ENCODE measurements around the gene RUNX2. TPM values are rescaled to one million over a fixed set of nuclear protein-coding genes. Genes with fewer than 3 reads are reported as not detected.

The RUNX2 gene
- total and polyA plus RNA-seq, 2 experiments from 2014 or later = 0.66 to 1.7 TPM

GRCh38 chr6:45571159-45571558 lies 243.0 kb downstream of the RUNX2 start:
- H3K36me3 Mint-ChIP-seq (ENCODE audit: low read depth) = no peaks in the 10 kb centered on the region

More at GRCh38 chr6:45571159-45571558, 243.0 kb downstream of the RUNX2 start:
- no peaks in the 10 kb centered on the region for H3K36me3 ChIP-seq (ENCODE audit: insufficient read depth)
- peaks cover 5% of the 10 kb centered on the region; the same call in 1 of the 2 replicates for H3K9me2 ChIP-seq (ENCODE audit: insufficient read depth)
- Mint-ChIP-seq H3K27ac (no peak overlapping the region), H3K4me1 (peaks cover 8% of the 10 kb centered on the region; the same call in 2 of the 3 replicates), H3K4me3 (no peak overlapping the region), H3K27me3 (ENCODE audit: insufficient read depth, low read depth, poor library complexity) (no peaks in the 10 kb centered on the region), H3K9me3 (no peaks in the 10 kb centered on the region)
- DNase-seq (ENCODE audit: low spot score) = no peak
- H3K27me3 ChIP-seq (ENCODE audit: insufficient read depth) = no peaks in the 10 kb centered on the region
- H3K4me3 ChIP-seq = no peak overlapping the region
- H3F3A ChIP-seq (replicated peaks; ENCODE audit: low read depth) = no peaks in the 10 kb centered on the region
- H3K79me2 ChIP-seq (replicated peaks; ENCODE audit: insufficient read depth) = no peaks in the 10 kb centered on the region
- TF ChIP-seq ZNF114 (CRISPR knock-in tag; IDR thresholded peaks at IDR 0.05) = no peak
- TF ChIP-seq REST (IDR thresholded peaks at IDR 0.05; ENCODE audit: unreplicated experiment) = no peak
- TF ChIP-seq CTCF (conservative IDR thresholded peaks at IDR 0.05; ENCODE audit: low read depth in 2 of 2) = no peak
- TF ChIP-seq NANOG (IDR thresholded peaks at IDR 0.05; ENCODE audit: borderline replicate concordance) = no peak
- no peak for TF ChIP-seq ZNF462 (CRISPR knock-in tag; IDR thresholded peaks at IDR 0.05)
- TF ChIP-seq EZH2 (IDR thresholded peaks at IDR 0.05; ENCODE audit: low read depth, unreplicated experiment) = no peak
- no peak for TF ChIP-seq ZNF331 (CRISPR knock-in tag; IDR thresholded peaks at IDR 0.05; ENCODE audit: low read depth)
- no peak for TF ChIP-seq EZH2phosphoT487 (IDR thresholded peaks at IDR 0.05; ENCODE audit: unreplicated experiment)
- TF ChIP-seq STAT1 (IDR thresholded peaks at IDR 0.05; ENCODE audit: unreplicated experiment) = no peak
- TF ChIP-seq, protein P1, sequence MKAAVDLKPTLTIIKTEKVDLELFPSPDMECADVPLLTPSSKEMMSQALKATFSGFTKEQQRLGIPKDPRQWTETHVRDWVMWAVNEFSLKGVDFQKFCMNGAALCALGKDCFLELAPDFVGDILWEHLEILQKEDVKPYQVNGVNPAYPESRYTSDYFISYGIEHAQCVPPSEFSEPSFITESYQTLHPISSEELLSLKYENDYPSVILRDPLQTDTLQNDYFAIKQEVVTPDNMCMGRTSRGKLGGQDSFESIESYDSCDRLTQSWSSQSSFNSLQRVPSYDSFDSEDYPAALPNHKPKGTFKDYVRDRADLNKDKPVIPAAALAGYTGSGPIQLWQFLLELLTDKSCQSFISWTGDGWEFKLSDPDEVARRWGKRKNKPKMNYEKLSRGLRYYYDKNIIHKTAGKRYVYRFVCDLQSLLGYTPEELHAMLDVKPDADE (IDR thresholded peaks at IDR 0.05) = no peak
- no peak for TF ChIP-seq POLR2AphosphoS5 (IDR thresholded peaks at IDR 0.05; ENCODE audit: low read depth)
- no peak for TF ChIP-seq CREB1 (CRISPR knock-in tag; IDR thresholded peaks at IDR 0.05; ENCODE audit: low read depth)
- no peak for TF ChIP-seq JUNB (IDR thresholded peaks at IDR 0.05; ENCODE audit: unreplicated experiment)
- no peak for ATAC-seq
- H3K27ac ChIP-seq (ENCODE audit: low read depth) = no peak overlapping the region
- no peak overlapping the region for H3K4me2 ChIP-seq
- no peak overlapping the region for H2AFZ ChIP-seq
- H3K4me1 ChIP-seq (ENCODE audit: insufficient read depth) = no peaks in the 10 kb centered on the region
- H4K20me1 ChIP-seq (replicated peaks; ENCODE audit: insufficient read depth) = no peaks in the 10 kb centered on the region
